Thyroid gland (tissue), 4 donors: ENCODE results near the gene GALK2.

Experiments
- POLR2A ChIP-seq, 2 donors: fragments of 450-650 bp; IDR thresholded peaks; one replicate each; pipeline ENCODE4 v1.6.1; 2017; ENCODE audit warnings: antibody characterized with exemption in 2 of 2, mild to moderate bottlenecking in 2 of 2, moderate library complexity in 1 of 2
- TF ChIP-seq, protein P1 (sequence below), 6 experiments: fragments of 200-600 bp in 3 of 6; fragments of 450-650 bp in 3 of 6; sonication (generic) in 3 of 6; IDR thresholded peaks; one replicate each; pipeline ENCODE4 v1.5.1; 2016 to 2019; ENCODE audit warnings: antibody characterized with exemption in 6 of 6, mild to moderate bottlenecking in 2 of 6, inconsistent platforms in 1 of 6, moderate library complexity in 1 of 6

DNA sequence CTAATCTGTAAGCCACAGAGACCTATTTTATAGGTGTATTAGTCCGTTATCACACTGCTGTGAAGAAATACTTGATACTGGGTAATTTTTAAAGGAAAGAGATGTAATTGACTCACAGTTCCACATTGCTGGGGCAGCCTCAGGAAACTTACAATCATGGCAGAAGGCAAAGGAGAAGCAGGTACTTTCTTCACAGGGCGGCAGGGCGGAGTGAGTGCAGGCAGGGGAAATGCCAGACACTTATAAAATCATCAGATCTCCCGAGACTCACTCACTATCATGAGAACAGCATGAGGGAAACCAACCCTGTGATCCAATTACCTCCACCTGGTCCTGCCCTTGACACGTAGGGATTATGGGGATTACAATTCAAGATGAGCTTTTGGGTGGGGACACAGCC lies 108.7 kb downstream of the GALK2 start:
- TF ChIP-seq, protein P1, sequence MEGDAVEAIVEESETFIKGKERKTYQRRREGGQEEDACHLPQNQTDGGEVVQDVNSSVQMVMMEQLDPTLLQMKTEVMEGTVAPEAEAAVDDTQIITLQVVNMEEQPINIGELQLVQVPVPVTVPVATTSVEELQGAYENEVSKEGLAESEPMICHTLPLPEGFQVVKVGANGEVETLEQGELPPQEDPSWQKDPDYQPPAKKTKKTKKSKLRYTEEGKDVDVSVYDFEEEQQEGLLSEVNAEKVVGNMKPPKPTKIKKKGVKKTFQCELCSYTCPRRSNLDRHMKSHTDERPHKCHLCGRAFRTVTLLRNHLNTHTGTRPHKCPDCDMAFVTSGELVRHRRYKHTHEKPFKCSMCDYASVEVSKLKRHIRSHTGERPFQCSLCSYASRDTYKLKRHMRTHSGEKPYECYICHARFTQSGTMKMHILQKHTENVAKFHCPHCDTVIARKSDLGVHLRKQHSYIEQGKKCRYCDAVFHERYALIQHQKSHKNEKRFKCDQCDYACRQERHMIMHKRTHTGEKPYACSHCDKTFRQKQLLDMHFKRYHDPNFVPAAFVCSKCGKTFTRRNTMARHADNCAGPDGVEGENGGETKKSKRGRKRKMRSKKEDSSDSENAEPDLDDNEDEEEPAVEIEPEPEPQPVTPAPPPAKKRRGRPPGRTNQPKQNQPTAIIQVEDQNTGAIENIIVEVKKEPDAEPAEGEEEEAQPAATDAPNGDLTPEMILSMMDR (IDR thresholded peaks at IDR 0.05): no peak
- TF ChIP-seq POLR2A (IDR thresholded peaks at IDR 0.05): no peak
